ENCODE results near the gene NOC2L.
A peak's percentile ranks its signal among the peaks of the same experiment; 100 is the strongest.

DNA sequence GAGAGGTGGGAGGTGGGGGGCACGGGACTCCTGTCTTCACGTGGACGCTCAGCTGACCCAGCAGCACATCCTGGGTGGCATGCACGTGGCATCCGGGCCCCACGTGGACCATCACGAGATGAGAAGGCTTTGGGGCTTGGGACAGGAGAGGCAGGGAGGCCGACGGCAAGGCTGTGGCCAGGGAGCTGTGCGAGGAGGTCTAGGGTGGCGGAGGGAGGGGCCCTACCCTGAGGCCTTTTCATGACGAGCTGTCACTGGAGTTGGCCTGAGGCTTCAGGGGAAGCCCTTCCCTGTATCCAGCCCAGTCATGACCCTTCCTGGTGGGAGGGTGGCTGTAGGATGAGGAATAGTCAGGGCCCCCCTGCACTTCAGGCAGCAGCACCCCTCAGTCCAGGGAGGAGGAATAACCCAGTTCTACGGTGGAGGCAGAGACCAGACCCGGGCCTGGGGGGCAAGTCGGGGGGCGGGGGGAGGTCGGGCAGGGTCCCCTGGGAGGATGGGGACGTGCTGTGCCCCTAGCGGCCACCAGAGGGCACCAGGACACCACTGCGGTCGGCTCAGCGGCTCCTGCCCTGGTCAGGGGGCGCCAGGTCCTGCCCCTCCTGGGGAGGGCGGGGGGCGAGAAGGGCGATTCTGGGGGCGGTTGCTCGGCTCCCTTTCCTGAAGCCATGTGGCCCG lies 24.9 kb upstream of the NOC2L start:
- TF ChIP-seq, protein P1, sequence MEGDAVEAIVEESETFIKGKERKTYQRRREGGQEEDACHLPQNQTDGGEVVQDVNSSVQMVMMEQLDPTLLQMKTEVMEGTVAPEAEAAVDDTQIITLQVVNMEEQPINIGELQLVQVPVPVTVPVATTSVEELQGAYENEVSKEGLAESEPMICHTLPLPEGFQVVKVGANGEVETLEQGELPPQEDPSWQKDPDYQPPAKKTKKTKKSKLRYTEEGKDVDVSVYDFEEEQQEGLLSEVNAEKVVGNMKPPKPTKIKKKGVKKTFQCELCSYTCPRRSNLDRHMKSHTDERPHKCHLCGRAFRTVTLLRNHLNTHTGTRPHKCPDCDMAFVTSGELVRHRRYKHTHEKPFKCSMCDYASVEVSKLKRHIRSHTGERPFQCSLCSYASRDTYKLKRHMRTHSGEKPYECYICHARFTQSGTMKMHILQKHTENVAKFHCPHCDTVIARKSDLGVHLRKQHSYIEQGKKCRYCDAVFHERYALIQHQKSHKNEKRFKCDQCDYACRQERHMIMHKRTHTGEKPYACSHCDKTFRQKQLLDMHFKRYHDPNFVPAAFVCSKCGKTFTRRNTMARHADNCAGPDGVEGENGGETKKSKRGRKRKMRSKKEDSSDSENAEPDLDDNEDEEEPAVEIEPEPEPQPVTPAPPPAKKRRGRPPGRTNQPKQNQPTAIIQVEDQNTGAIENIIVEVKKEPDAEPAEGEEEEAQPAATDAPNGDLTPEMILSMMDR (IDR thresholded peaks at IDR 0.05; ENCODE audit: low read length): peak; percentile 68
- TF ChIP-seq EZH2 (IDR thresholded peaks at IDR 0.05; ENCODE audit: borderline replicate concordance, low read length): no peak

Data from OCI-LY1 (cell line).